GM21526 (cell line): Measurements from ENCODE around the gene RAB11FIP4.

Experiments used
- ATAC-seq: cut with Tn5 transposase; IDR thresholded peaks from one replicate; pipeline ENCODE4 v1.9.1; 2021; ENCODE audit warnings: moderate library complexity; ENCODE audit not compliant: unreplicated experiment, low FRiP score

The RAB11FIP4 gene

GRCh38 chr17:31535581-31535981, 144.1 kb downstream of the RAB11FIP4 start:
- ATAC-seq, result peak; percentile 73

GRCh38 chr17:31536451-31536850, 145.0 kb downstream of the RAB11FIP4 start:
- ATAC-seq, result no peak

GRCh38 chr17:31537565-31538011, 146.1 kb downstream of the RAB11FIP4 start:
- no peak for ATAC-seq

DNA sequence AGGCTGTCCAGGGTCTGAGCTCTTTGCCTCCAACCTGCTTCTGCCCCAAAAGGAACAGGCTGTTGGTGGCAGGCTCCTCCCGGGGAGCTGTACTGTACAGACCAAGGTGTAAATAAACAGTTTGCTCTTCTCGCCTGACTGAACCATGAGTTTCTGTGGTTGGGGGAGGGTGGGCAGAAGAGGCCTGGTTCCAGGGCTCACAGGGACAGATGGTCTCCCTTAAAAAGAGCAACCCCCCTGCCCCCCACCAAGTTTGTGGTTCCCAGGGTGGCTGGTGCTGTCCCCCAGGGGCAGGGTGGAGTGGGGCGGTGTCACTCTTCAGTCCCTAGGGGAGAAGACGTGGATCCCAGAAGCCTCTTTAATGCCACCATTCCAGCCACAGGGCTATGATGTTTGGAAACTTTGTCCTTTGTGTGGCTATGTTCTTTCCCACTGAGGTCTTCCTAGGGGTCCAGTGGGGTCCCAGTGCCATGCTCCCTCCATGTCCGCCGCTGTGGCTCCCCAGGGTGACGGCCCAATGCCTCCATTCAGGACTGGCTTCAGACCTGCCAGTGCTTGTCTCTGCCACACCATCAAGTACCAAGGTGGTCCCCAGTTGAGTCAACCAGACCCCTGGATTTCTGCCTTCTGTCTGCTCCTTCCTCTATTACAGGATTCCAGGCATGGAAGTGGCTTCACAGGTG, 146.7 kb downstream of the RAB11FIP4 start:
- ATAC-seq, result no peak

DNA sequence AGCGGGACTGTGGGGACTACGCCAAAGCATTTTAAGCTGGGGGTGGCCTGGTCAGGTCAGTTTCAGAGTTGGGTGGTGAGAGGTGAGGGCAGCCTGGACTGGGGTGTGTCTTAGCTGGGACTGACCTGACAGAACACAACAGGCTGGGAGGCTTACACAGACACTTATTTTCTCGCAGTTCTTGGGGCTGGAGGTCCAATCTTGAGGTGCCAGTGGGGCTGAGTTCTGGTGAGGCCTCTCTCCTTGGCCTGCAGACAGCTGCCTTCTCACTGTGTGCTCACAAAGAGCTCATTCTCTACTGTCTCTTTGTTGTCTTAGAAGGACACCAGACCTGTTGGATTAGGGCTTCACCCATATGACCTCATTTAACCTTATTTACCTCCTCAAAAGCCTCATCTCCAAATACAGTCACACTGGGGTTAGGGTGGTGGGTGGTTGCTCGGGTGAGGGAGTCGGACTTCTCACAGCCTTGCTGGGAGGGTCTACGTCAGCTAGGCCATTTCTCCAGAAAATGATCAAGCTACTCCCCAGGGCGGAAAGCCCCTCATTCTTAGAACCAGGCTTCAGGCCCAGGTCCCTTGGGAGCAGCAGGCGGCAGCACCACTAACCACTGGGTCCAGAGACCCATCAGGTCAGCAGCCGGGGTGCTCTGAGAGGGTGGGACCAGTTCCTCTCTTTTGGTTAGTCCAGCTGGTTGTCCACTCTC, 149.3 kb downstream of the RAB11FIP4 start:
- ATAC-seq, result no peak

- ATAC-seq, result no peak
Measured at GRCh38 chr17:31541559-31541958, 150.1 kb downstream of the RAB11FIP4 start.

- ATAC-seq, result no peak
Measured at GRCh38 chr17:31544186-31544585, 152.7 kb downstream of the RAB11FIP4 start.

- ATAC-seq, result no peak
Measured at GRCh38 chr17:31546650-31547049, 155.2 kb downstream of the RAB11FIP4 start.

DNA sequence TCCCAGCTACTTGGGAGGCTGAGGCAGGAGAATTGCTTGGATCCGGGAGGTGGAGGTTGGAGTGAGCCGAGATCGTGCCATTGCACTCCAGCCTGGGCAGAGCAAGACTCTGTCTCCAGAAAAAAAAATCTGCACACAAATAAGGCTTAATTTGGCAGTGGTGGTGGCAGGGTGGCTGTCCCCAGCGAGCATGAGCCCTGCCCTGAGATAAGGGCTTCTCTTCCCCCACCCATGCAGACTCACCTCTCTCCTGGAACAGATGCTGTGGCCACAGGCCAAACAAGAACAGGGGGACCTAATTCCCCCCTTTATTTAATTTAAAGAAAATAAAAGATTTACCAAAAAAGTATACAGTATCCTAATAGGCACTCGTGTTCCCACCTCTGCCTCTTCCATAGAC, 157.2 kb downstream of the RAB11FIP4 start:
- ATAC-seq, result no peak

- ATAC-seq, result peak; percentile 4
Measured at GRCh38 chr17:31549121-31549524, 157.6 kb downstream of the RAB11FIP4 start.

- ATAC-seq, result peak; percentile 66
Measured at GRCh38 chr17:31549525-31550388, 158.3 kb downstream of the RAB11FIP4 start.

- ATAC-seq, result no peak
Measured at GRCh38 chr17:31550389-31551056, 159.0 kb downstream of the RAB11FIP4 start.

- no peak for ATAC-seq
Measured at GRCh38 chr17:31552568-31552967, 161.1 kb downstream of the RAB11FIP4 start.

GRCh38 chr17:31553506-31553905, 162.0 kb downstream of the RAB11FIP4 start:
- ATAC-seq, result no peak

DNA sequence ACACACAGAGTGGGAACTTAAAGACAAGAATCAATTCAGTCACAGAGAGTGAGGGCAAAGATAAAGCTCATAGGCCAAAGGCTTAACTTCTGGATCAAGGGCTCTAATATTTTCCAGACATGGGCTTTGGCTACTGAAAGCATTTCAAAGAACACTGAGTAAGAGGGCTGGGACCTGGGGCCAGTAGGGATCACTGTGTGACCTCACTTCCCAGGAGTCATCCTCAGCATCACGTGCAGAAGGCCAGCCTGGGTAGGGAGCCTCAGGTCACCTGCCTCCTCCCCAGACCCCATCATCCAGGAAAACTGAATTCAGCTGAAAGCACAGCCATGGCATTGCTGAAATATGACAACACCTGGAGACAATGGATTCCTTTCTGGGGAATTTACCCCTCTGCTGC, 163.5 kb downstream of the RAB11FIP4 start:
- no peak for ATAC-seq

DNA sequence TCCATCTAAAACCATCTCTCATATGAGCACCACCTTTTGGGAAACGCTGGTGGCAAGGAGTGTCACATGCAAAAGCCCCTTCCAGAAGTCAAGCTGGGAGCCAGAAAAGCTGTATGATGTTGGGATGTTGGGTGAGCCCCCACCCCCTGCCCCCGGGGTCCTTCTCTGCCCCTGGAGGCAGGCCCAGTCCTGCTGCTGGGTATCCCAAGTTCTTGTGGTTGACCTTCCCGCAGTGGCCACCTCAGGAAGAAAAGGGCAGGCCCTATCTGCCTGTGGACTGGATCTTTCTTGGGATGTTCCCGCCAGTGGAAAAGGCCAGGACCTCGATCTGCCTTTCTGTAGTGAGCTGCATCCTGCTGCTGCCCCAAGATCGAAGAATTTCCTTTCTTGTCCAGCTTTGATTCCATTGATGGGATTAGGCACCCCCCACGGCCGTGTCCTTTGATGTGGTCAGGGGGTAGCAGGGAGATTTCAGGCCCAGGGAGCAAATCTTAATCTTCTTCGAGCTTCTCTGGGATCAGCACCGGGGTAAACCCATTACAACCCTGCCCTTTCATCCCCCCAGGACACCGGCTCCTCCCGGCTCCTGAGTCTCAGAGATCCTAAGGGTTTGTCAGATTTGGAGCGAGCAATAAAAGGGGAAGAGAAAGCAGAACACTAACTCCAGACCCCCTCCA, 165.6 kb downstream of the RAB11FIP4 start:
- ATAC-seq, result no peak

- peak; percentile 52 for ATAC-seq
Measured at GRCh38 chr17:31558748-31559583, 167.5 kb downstream of the RAB11FIP4 start.

- no peak for ATAC-seq
Measured at GRCh38 chr17:31559584-31560501, 168.4 kb downstream of the RAB11FIP4 start.
